ENCODE data around the gene ITIH4.

The ITIH4 gene

GRCh38 chr3:52798978-52799476 is 31.4 kb downstream of the ITIH4 start:
- no peak for DNase-seq (ENCODE audit: low read depth in 2 of 2)

GRCh38 chr3:52798376-52798977 is 32.0 kb downstream of the ITIH4 start:
- no peak for DNase-seq (ENCODE audit: low read depth in 2 of 2)

GRCh38 chr3:52796411-52796810 is 34.1 kb downstream of the ITIH4 start:
- DNase-seq (ENCODE audit: low read depth in 2 of 2) = no peak

GRCh38 chr3:52795298-52795900 is 35.1 kb downstream of the ITIH4 start:
- DNase-seq (ENCODE audit: low read depth in 2 of 2) = no peak

- DNase-seq (ENCODE audit: low read depth in 2 of 2) = no peak
Measured at GRCh38 chr3:52794612-52795099, 35.8 kb downstream of the ITIH4 start, which contains the start of gene ITIH3. ITIH3 (plus strand) TSS chr3:52794796; CDS start chr3:52794804, 8 bp downstream.

GRCh38 chr3:52793702-52794611 is 36.5 kb downstream of the ITIH4 start:
- no peak for DNase-seq (ENCODE audit: low read depth in 2 of 2)

GRCh38 chr3:52792961-52793695 is 37.3 kb downstream of the ITIH4 start:
- DNase-seq (ENCODE audit: low read depth in 2 of 2) = no peak

GRCh38 chr3:52792413-52792812 is 38.1 kb downstream of the ITIH4 start:
- no peak for DNase-seq (ENCODE audit: low read depth in 2 of 2)

- DNase-seq (ENCODE audit: low read depth in 2 of 2) = no peak
Measured at GRCh38 chr3:52791928-52792327, 38.5 kb downstream of the ITIH4 start.

- DNase-seq (ENCODE audit: low read depth in 2 of 2) = no peak
Measured at GRCh38 chr3:52791366-52791765, 39.1 kb downstream of the ITIH4 start.

- DNase-seq (ENCODE audit: low read depth in 2 of 2) = no peak
Measured at GRCh38 chr3:52790741-52791140, 39.7 kb downstream of the ITIH4 start.

GRCh38 chr3:52790337-52790736 is 40.1 kb downstream of the ITIH4 start:
- no peak for DNase-seq (ENCODE audit: low read depth in 2 of 2)

- no peak for DNase-seq (ENCODE audit: low read depth in 2 of 2)
Measured at GRCh38 chr3:52789746-52790040, 40.8 kb downstream of the ITIH4 start.

- no peak for DNase-seq (ENCODE audit: low read depth in 2 of 2)
Measured at GRCh38 chr3:52788890-52789745, 41.4 kb downstream of the ITIH4 start.

GRCh38 chr3:52787672-52788625 is 42.5 kb downstream of the ITIH4 start:
- DNase-seq (ENCODE audit: low read depth in 2 of 2) = no peak

GRCh38 chr3:52787246-52787645 is 43.2 kb downstream of the ITIH4 start:
- DNase-seq (ENCODE audit: low read depth in 2 of 2) = no peak

- DNase-seq (ENCODE audit: low read depth in 2 of 2) = no peak
Measured at GRCh38 chr3:52786330-52787215, 43.9 kb downstream of the ITIH4 start.

- no peak for DNase-seq (ENCODE audit: low read depth in 2 of 2)
Measured at GRCh38 chr3:52784931-52785590, 45.4 kb downstream of the ITIH4 start.
